Measurements from ENCODE around the gene SHANK3.

The SHANK3 gene

GRCh38 chr22:50694766-50695420 is 22.3 kb downstream of the SHANK3 start:
- DNase-seq (ENCODE audit: insufficient read length, low spot score): no peak
- no peak for FAIRE-seq
- no peak for TF ChIP-seq CTCF (IDR thresholded peaks at IDR 0.05; ENCODE audit: insufficient read depth, missing control alignments)

GRCh38 chr22:50695421-50696250 is 23.0 kb downstream of the SHANK3 start:
- FAIRE-seq (no peak), DNase-seq (ENCODE audit: insufficient read length, low spot score) (no peak)
- no peak for TF ChIP-seq CTCF (IDR thresholded peaks at IDR 0.05; ENCODE audit: insufficient read depth, missing control alignments)

GRCh38 chr22:50696251-50696798 is 23.7 kb downstream of the SHANK3 start:
- DNase-seq (ENCODE audit: insufficient read length, low spot score): no peak
- FAIRE-seq: no peak
- no peak for TF ChIP-seq CTCF (IDR thresholded peaks at IDR 0.05; ENCODE audit: insufficient read depth, missing control alignments)

- no peak for FAIRE-seq
- peak; percentile 24 for TF ChIP-seq CTCF (IDR thresholded peaks at IDR 0.05; ENCODE audit: insufficient read depth, missing control alignments)
- DNase-seq (ENCODE audit: insufficient read length, low spot score): peak; percentile 50
These were observed 24.4 kb downstream of the SHANK3 start for GRCh38 chr22:50696799-50697561.

- FAIRE-seq: no peak
- no peak for TF ChIP-seq CTCF (IDR thresholded peaks at IDR 0.05; ENCODE audit: insufficient read depth, missing control alignments)
These were observed 25.3 kb downstream of the SHANK3 start for GRCh38 chr22:50697667-50698506.

GRCh38 chr22:50698546-50698945 is 25.9 kb downstream of the SHANK3 start:
- FAIRE-seq (no peak), DNase-seq (ENCODE audit: insufficient read length, low spot score) (no peak)
- TF ChIP-seq CTCF (IDR thresholded peaks at IDR 0.05; ENCODE audit: insufficient read depth, missing control alignments): no peak

More at GRCh38 chr22:50697667-50698506, 25.3 kb downstream of the SHANK3 start:
- no peak for DNase-seq (ENCODE audit: insufficient read length, low spot score)
